NCI-H2081 (cell line): Measurements from ENCODE around the gene JPH2.
"Not testable (repeated sequence)": the region's sequence is repeated elsewhere in the genome, so short reads cannot be mapped to it uniquely, and the experiment has no call there.

Source experiments
- DNase-seq, 2 experiments: peaks; one replicate each; lab custom pipeline; 2025; lab: John Stamatoyannopoulos, UW

Gene JPH2

GRCh38 chr20:44159125-44159524, 27.9 kb downstream of the JPH2 start:
- no peak for DNase-seq

GRCh38 chr20:44157061-44157460, 29.9 kb downstream of the JPH2 start:
- DNase-seq: no peak

- no peak for DNase-seq
Observed at GRCh38 chr20:44154521-44155001, 32.4 kb downstream of the JPH2 start.

- no peak for DNase-seq
Observed at GRCh38 chr20:44153636-44154043, 33.3 kb downstream of the JPH2 start.

GRCh38 chr20:44151621-44152416, 35.2 kb downstream of the JPH2 start:
- no peak for DNase-seq

GRCh38 chr20:44146272-44146671, 40.7 kb downstream of the JPH2 start:
- no peak for DNase-seq

- no peak for DNase-seq
Observed at GRCh38 chr20:44145131-44145775, 41.7 kb downstream of the JPH2 start.

- DNase-seq: no peak
Observed at GRCh38 chr20:44143936-44144335, 43.1 kb downstream of the JPH2 start.

- DNase-seq: no peak
Observed at GRCh38 chr20:44142413-44142812, 44.6 kb downstream of the JPH2 start.

- no peak for DNase-seq
Observed at GRCh38 chr20:44141873-44142272, 45.1 kb downstream of the JPH2 start.

GRCh38 chr20:44138867-44139266, 48.1 kb downstream of the JPH2 start:
- no peak for DNase-seq

GRCh38 chr20:44137266-44137801, 49.7 kb downstream of the JPH2 start:
- DNase-seq: no peak

- no peak for DNase-seq
Observed at GRCh38 chr20:44136579-44137265, 50.3 kb downstream of the JPH2 start.

- no peak for DNase-seq
Observed at GRCh38 chr20:44135417-44136204, 51.4 kb downstream of the JPH2 start.

GRCh38 chr20:44135012-44135412, 52.0 kb downstream of the JPH2 start:
- peak in 1 of 2 experiments; percentile 5 for DNase-seq

GRCh38 chr20:44133424-44133823, 53.6 kb downstream of the JPH2 start:
- DNase-seq: peak in 1 of 2 experiments; percentile 0

GRCh38 chr20:44131704-44132103, 55.3 kb downstream of the JPH2 start:
- no peak for DNase-seq

- no peak for DNase-seq
Observed at GRCh38 chr20:44129911-44130718, 56.9 kb downstream of the JPH2 start.

GRCh38 chr20:44129300-44129699, 57.7 kb downstream of the JPH2 start:
- not testable (repeated sequence) for DNase-seq

GRCh38 chr20:44126445-44126844, 60.5 kb downstream of the JPH2 start:
- no peak for DNase-seq
